ENCODE results near the gene PITX1.

Gene PITX1

DNA sequence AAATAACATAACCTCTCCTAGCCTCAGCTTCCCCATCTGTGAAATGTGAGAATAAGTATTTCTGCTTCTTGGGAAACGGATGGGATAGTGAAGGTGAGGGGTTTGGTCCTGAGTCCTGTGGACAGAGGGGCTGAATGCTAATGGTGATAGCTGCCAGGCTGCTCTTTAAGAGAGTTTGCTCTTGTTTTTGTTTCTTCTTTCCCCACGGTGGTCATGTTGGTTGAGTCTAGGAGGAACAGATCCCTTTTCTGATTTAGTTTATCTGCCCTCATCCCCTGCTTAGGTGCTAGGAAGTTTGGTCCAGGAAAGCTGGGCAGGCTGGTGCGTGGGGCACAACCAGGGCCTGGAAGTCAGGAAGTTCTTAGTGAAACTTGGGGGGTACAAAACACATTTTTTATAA is 7.7 kb upstream of the PITX1 start:
- H2BK120ac ChIP-seq (ENCODE audit: insufficient read depth, low read length, poor library complexity) = no peak overlapping the region
- no peak overlapping the region for H2BK5ac ChIP-seq (ENCODE audit: low read depth, low read length, poor library complexity)
- no peak overlapping the region for H3K27ac ChIP-seq (ENCODE audit: low read depth, low read length)
- H3K36me3 ChIP-seq (ENCODE audit: control insufficient read depth in 1 of 2, insufficient read depth in 2 of 2, low read length in 2 of 2) = no peaks in the 10 kb centered on the region
- peaks cover 16% of the 10 kb centered on the region for H3K9me3 ChIP-seq (ENCODE audit: insufficient read depth, low read depth, low read length)
- no peak overlapping the region for H4K91ac ChIP-seq (ENCODE audit: low read depth, low read length)
- no peak overlapping the region for H2BK12ac ChIP-seq (ENCODE audit: low read length)
- peaks cover 80% of the 10 kb centered on the region for H3K27me3 ChIP-seq (ENCODE audit: insufficient read depth, low read length)
- no peak overlapping the region for H4K8ac ChIP-seq (ENCODE audit: low read depth, low read length)
- H4K12ac ChIP-seq (ENCODE audit: low read depth, low read length) = no peak overlapping the region
- no peak overlapping the region for H3K4me3 ChIP-seq (ENCODE audit: low read depth, low read length)
- H2AFZ ChIP-seq (ENCODE audit: insufficient read depth, low read length, poor library complexity) = no peak overlapping the region
- no peak overlapping the region for H3K9ac ChIP-seq (ENCODE audit: low read length)
- H3K79me2 ChIP-seq (ENCODE audit: control insufficient read depth, insufficient read depth, low read length, poor library complexity) = no peaks in the 10 kb centered on the region
- no peak overlapping the region for H3K4me2 ChIP-seq (ENCODE audit: low read length)
- no peak for DNase-seq
- no peaks in the 10 kb centered on the region for H3K79me1 ChIP-seq (ENCODE audit: low read length)
- no peak overlapping the region for H3K4ac ChIP-seq (ENCODE audit: low read depth, low read length)
- no peak overlapping the region for H3K18ac ChIP-seq (ENCODE audit: low read length)
- no peak overlapping the region for H3K14ac ChIP-seq (ENCODE audit: low read length)
- H3K23ac ChIP-seq (ENCODE audit: low read length) = no peak overlapping the region
- H2AK5ac ChIP-seq (ENCODE audit: low read length) = no peak overlapping the region
- WGBS (ENCODE audit: extremely low coverage, insufficient coverage, insufficient read length) = no CpG with 5 or more reads among the region's 3 CpGs
- H3K4me1 ChIP-seq (ENCODE audit: control insufficient read depth in 1 of 2, insufficient read depth in 2 of 2, low read length in 2 of 2) = peaks cover 8 to 10% of the 10 kb centered on the region in 2 experiments

DNA sequence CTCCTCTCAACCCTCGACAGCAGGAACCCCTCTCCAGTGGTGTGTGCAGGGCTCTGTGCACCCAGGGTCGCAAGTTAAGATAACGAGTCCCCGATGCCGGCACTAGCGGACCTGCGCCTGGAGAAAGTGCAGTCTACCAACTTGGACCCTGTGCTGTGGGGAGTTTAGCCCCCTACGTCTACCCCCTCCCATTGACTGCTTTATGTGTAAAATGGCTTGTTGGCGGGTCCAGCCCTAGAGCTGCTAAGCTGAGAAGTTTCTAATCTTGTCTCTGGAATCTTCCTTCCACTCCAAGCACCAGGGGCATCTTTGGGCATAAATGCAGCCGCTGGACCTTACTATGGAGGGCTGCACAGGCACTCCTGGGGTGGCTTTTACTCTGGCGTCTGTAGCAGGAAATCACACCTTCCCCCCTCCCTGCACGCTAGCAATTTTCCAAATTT is 7.1 kb upstream of the PITX1 start:
- Histone ChIP-seq H3K4me3 (ENCODE audit: low read depth, low read length) (no peak overlapping the region), H2BK12ac (ENCODE audit: low read length) (no peak overlapping the region), H3K9ac (ENCODE audit: low read length) (no peak overlapping the region), H2AK5ac (ENCODE audit: low read length) (no peak overlapping the region), H3K36me3 (ENCODE audit: control insufficient read depth in 1 of 2, insufficient read depth in 2 of 2, low read length in 2 of 2) (no peaks in the 10 kb centered on the region), H4K91ac (ENCODE audit: low read depth, low read length) (no peak overlapping the region), H3K23ac (ENCODE audit: low read length) (no peak overlapping the region), H3K4me1 (ENCODE audit: control insufficient read depth in 1 of 2, insufficient read depth in 2 of 2, low read length in 2 of 2) (peaks cover 7 to 10% of the 10 kb centered on the region in 2 experiments), H3K4me2 (ENCODE audit: low read length) (no peak overlapping the region), H3K79me1 (ENCODE audit: low read length) (no peaks in the 10 kb centered on the region), H3K18ac (ENCODE audit: low read length) (no peak overlapping the region), H2BK120ac (ENCODE audit: insufficient read depth, low read length, poor library complexity) (no peak overlapping the region), H2BK5ac (ENCODE audit: low read depth, low read length, poor library complexity) (no peak overlapping the region), H3K4ac (ENCODE audit: low read depth, low read length) (no peak overlapping the region), H3K14ac (ENCODE audit: low read length) (no peak overlapping the region), H3K27me3 (ENCODE audit: insufficient read depth, low read length) (peaks cover 85% of the 10 kb centered on the region), H3K27ac (ENCODE audit: low read depth, low read length) (no peak overlapping the region), H4K12ac (ENCODE audit: low read depth, low read length) (no peak overlapping the region), H3K9me3 (ENCODE audit: insufficient read depth, low read depth, low read length) (peaks cover 17% of the 10 kb centered on the region), H3K79me2 (ENCODE audit: control insufficient read depth, insufficient read depth, low read length, poor library complexity) (no peaks in the 10 kb centered on the region), H4K8ac (ENCODE audit: low read depth, low read length) (no peak overlapping the region), H2AFZ (ENCODE audit: insufficient read depth, low read length, poor library complexity) (no peak overlapping the region)
- WGBS (ENCODE audit: extremely low coverage, insufficient coverage, insufficient read length) = no CpG with 5 or more reads among the region's 12 CpGs
- DNase-seq = no peak

DNA sequence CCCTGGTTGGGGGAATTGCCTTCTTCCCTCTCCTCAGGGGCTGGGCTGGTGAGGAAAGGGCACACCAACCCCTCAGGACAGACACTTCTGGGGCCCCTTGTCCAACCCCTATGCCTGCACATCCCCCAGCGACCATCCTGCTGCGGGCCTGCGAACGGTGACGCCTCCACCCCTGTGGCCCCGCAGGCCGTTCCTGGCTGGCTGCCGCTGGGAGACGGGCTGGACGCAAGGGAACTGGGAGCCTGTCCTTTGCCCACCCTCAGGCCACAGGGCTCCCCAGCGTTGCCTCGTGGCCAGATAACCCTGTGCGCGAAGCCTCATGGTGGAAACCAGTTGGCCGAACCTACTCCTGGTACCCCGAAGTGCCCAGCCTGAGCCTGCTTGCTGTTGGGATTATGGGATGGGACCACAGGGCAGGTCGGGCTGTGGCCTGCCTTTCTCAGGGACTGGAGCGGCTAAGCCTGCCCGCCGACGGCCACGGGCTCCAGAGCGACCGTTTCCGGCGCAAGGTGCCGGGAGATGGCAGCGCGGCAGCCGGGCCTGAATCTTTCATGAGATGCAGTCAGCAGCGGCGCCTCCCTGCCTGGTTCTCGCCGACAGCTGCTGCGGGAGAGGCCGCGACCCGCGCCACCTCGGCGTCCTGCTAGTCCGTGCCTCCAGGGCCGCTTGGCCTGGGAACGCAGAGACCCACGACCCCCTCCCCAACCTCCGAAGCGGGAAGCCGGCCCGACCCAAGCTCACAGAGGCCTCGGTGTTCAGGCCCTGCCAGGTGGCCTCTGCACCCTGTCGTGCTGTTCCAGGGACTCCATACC is 6.5 kb upstream of the PITX1 start:
- Histone ChIP-seq H3K23ac (ENCODE audit: low read length) (no peak overlapping the region), H3K27ac (ENCODE audit: low read depth, low read length) (no peak overlapping the region), H2AFZ (ENCODE audit: insufficient read depth, low read length, poor library complexity) (peak overlapping the region; percentile 31), H4K91ac (ENCODE audit: low read depth, low read length) (no peak overlapping the region), H3K4me1 (ENCODE audit: control insufficient read depth in 1 of 2, insufficient read depth in 2 of 2, low read length in 2 of 2) (peaks cover 7 to 10% of the 10 kb centered on the region in 2 experiments), H3K4me3 (ENCODE audit: low read depth, low read length) (no peak overlapping the region), H3K4me2 (ENCODE audit: low read length) (no peak overlapping the region), H2BK12ac (ENCODE audit: low read length) (no peak overlapping the region), H3K18ac (ENCODE audit: low read length) (no peak overlapping the region), H3K79me1 (ENCODE audit: low read length) (no peaks in the 10 kb centered on the region), H3K79me2 (ENCODE audit: control insufficient read depth, insufficient read depth, low read length, poor library complexity) (no peaks in the 10 kb centered on the region), H4K8ac (ENCODE audit: low read depth, low read length) (no peak overlapping the region), H3K4ac (ENCODE audit: low read depth, low read length) (no peak overlapping the region), H3K9ac (ENCODE audit: low read length) (no peak overlapping the region), H2AK5ac (ENCODE audit: low read length) (no peak overlapping the region), H2BK120ac (ENCODE audit: insufficient read depth, low read length, poor library complexity) (no peak overlapping the region), H4K12ac (ENCODE audit: low read depth, low read length) (no peak overlapping the region), H3K9me3 (ENCODE audit: insufficient read depth, low read depth, low read length) (peaks cover 20% of the 10 kb centered on the region), H3K14ac (ENCODE audit: low read length) (no peak overlapping the region), H2BK5ac (ENCODE audit: low read depth, low read length, poor library complexity) (no peak overlapping the region), H3K36me3 (ENCODE audit: control insufficient read depth in 1 of 2, insufficient read depth in 2 of 2, low read length in 2 of 2) (no peaks in the 10 kb centered on the region), H3K27me3 (ENCODE audit: insufficient read depth, low read length) (peaks cover 90% of the 10 kb centered on the region)
- WGBS (ENCODE audit: extremely low coverage, insufficient coverage, insufficient read length) = no CpG with 5 or more reads among the region's 51 CpGs
- peak; percentile 47 to 55 for DNase-seq

GRCh38 chr5:135040034-135040332 is 6.0 kb upstream of the PITX1 start:
- Histone ChIP-seq H4K12ac (ENCODE audit: low read depth, low read length) (no peak overlapping the region), H3K4me2 (ENCODE audit: low read length) (no peak overlapping the region)
- no CpG with 5 or more reads among the region's 11 CpGs for WGBS (ENCODE audit: extremely low coverage, insufficient coverage, insufficient read length)

More at GRCh38 chr5:135040034-135040332, 6.0 kb upstream of the PITX1 start:
- Histone ChIP-seq H3K9ac (ENCODE audit: low read length) (no peak overlapping the region), H2AK5ac (ENCODE audit: low read length) (no peak overlapping the region), H3K27me3 (ENCODE audit: insufficient read depth, low read length) (peaks cover 94% of the 10 kb centered on the region), H3K36me3 (ENCODE audit: control insufficient read depth in 1 of 2, insufficient read depth in 2 of 2, low read length in 2 of 2) (no peaks in the 10 kb centered on the region), H4K91ac (ENCODE audit: low read depth, low read length) (no peak overlapping the region), H3K23ac (ENCODE audit: low read length) (no peak overlapping the region), H3K9me3 (ENCODE audit: insufficient read depth, low read depth, low read length) (peaks cover 21% of the 10 kb centered on the region), H2BK5ac (ENCODE audit: low read depth, low read length, poor library complexity) (no peak overlapping the region), H2AFZ (ENCODE audit: insufficient read depth, low read length, poor library complexity) (no peak overlapping the region), H3K18ac (ENCODE audit: low read length) (no peak overlapping the region), H3K4me1 (ENCODE audit: control insufficient read depth in 1 of 2, insufficient read depth in 2 of 2, low read length in 2 of 2) (peaks cover 7 to 10% of the 10 kb centered on the region in 2 experiments), H3K27ac (ENCODE audit: low read depth, low read length) (no peak overlapping the region), H3K14ac (ENCODE audit: low read length) (no peak overlapping the region), H3K4ac (ENCODE audit: low read depth, low read length) (no peak overlapping the region), H3K79me2 (ENCODE audit: control insufficient read depth, insufficient read depth, low read length, poor library complexity) (no peaks in the 10 kb centered on the region), H4K8ac (ENCODE audit: low read depth, low read length) (no peak overlapping the region), H3K79me1 (ENCODE audit: low read length) (no peaks in the 10 kb centered on the region), H2BK120ac (ENCODE audit: insufficient read depth, low read length, poor library complexity) (no peak overlapping the region), H2BK12ac (ENCODE audit: low read length) (no peak overlapping the region), H3K4me3 (ENCODE audit: low read depth, low read length) (no peak overlapping the region)
- no peak for DNase-seq

Data from trophoblast cell (in vitro differentiated cells and primary cell).